ENCODE measurements around the gene TMEM239.
"Not testable (repeated sequence)": the region's sequence is repeated elsewhere in the genome, so short reads cannot be mapped to it uniquely, and the experiment has no call there.

TMEM239 gene

GRCh38 chr20:2820084-2820895 lies 4.1 kb downstream of the TMEM239 start:
- Histone ChIP-seq H3K4me3 (no peak overlapping the region), H3K27me3 (ENCODE audit: low read depth) (no peaks in the 10 kb centered on the region), H3K9me3 (no peaks in the 10 kb centered on the region), H3K4me1 (no peaks in the 10 kb centered on the region), H3K36me3 (replicated peaks) (no peaks in the 10 kb centered on the region)
- in situ Hi-C loops (cut with MboI; ENCODE audit: low sequenced_read_pairs) = no loop called here
- DNase-seq (ENCODE audit: low spot score in 2 of 2) = no peak

- in situ Hi-C loops (cut with MboI; ENCODE audit: low sequenced_read_pairs) = no loop called here
- Histone ChIP-seq H3K36me3 (replicated peaks) (no peaks in the 10 kb centered on the region), H3K4me3 (no peak overlapping the region)
Measured at GRCh38 chr20:2820896-2821869, 5.0 kb downstream of the TMEM239 start.

GRCh38 chr20:2822073-2822472 lies 5.9 kb downstream of the TMEM239 start:
- no peak overlapping the region for H3K4me3 ChIP-seq

More at GRCh38 chr20:2820896-2821869, 5.0 kb downstream of the TMEM239 start:
- H3K27me3 ChIP-seq (ENCODE audit: low read depth) = no peaks in the 10 kb centered on the region
- H3K9me3 ChIP-seq = no peaks in the 10 kb centered on the region
- no peak for DNase-seq (ENCODE audit: low spot score in 2 of 2)
- H3K4me1 ChIP-seq = no peaks in the 10 kb centered on the region

GRCh38 chr20:2825761-2826160 lies 9.6 kb downstream of the TMEM239 start:
- Histone ChIP-seq H3K27me3 (ENCODE audit: low read depth) (0 out of 2 replicates have a peak, but pooled peaks cover 6% of the 10 kb centered on the region), H3K36me3 (replicated peaks) (no peaks in the 10 kb centered on the region), H3K9me3 (no peaks in the 10 kb centered on the region), H3K4me1 (peaks cover 3% of the 10 kb centered on the region; the same call in 1 of the 2 replicates), H3K4me3 (no peak overlapping the region)
- in situ Hi-C loops (cut with MboI; ENCODE audit: low sequenced_read_pairs) = no loop called here
- DNase-seq (ENCODE audit: low spot score in 2 of 2) = no peak

More at GRCh38 chr20:2822073-2822472, 5.9 kb downstream of the TMEM239 start:
- H3K36me3 ChIP-seq (replicated peaks) = no peaks in the 10 kb centered on the region
- in situ Hi-C loops (cut with MboI; ENCODE audit: low sequenced_read_pairs) = no loop called here
- no peaks in the 10 kb centered on the region for H3K4me1 ChIP-seq
- no peaks in the 10 kb centered on the region for H3K9me3 ChIP-seq
- H3K27me3 ChIP-seq (ENCODE audit: low read depth) = no peaks in the 10 kb centered on the region
- DNase-seq (ENCODE audit: low spot score in 2 of 2) = no peak

GRCh38 chr20:2826655-2827054 lies 10.5 kb downstream of the TMEM239 start:
- H3K9me3 ChIP-seq = no peaks in the 10 kb centered on the region
- H3K4me1 ChIP-seq = peaks cover 3% of the 10 kb centered on the region; the same call in 1 of the 2 replicates
- no peaks in the 10 kb centered on the region for H3K36me3 ChIP-seq (replicated peaks)
- DNase-seq (ENCODE audit: low spot score in 2 of 2) = no peak
- H3K27me3 ChIP-seq (ENCODE audit: low read depth) = 0 out of 2 replicates have a peak, but pooled peaks cover 6% of the 10 kb centered on the region
- H3K4me3 ChIP-seq = no peak overlapping the region
- in situ Hi-C loops (cut with MboI; ENCODE audit: low sequenced_read_pairs) = no loop called here

- no peaks in the 10 kb centered on the region for H3K36me3 ChIP-seq (replicated peaks)
- peaks cover 6% of the 10 kb centered on the region; the same call in 1 of the 2 replicates for H3K4me1 ChIP-seq
- DNase-seq (ENCODE audit: low spot score in 2 of 2) = no peak
- H3K4me3 ChIP-seq = no peak overlapping the region
- no peaks in the 10 kb centered on the region for H3K9me3 ChIP-seq
- in situ Hi-C loops (cut with MboI; ENCODE audit: low sequenced_read_pairs) = no loop called here
- 0 out of 2 replicates have a peak, but pooled peaks cover 6% of the 10 kb centered on the region for H3K27me3 ChIP-seq (ENCODE audit: low read depth)
Measured at GRCh38 chr20:2829376-2829775, 13.2 kb downstream of the TMEM239 start.

- in situ Hi-C loops (cut with MboI; ENCODE audit: low sequenced_read_pairs); H3K27me3 ChIP-seq (ENCODE audit: low read depth); H3K9me3 ChIP-seq; H3K36me3 ChIP-seq (replicated peaks); H3K4me3 ChIP-seq; H3K4me1 ChIP-seq; DNase-seq (ENCODE audit: low spot score in 2 of 2): not testable (repeated sequence)
Measured at GRCh38 chr20:2831206-2831605, 15.0 kb downstream of the TMEM239 start.

GRCh38 chr20:2833761-2834160 lies 17.6 kb downstream of the TMEM239 start:
- H3K36me3 ChIP-seq (replicated peaks) = no peaks in the 10 kb centered on the region; the same call in 1 of the 2 replicates
- in situ Hi-C loops (cut with MboI; ENCODE audit: low sequenced_read_pairs) = no loop called here
- H3K4me1 ChIP-seq = peaks cover 6% of the 10 kb centered on the region; the same call in 1 of the 2 replicates
- 0 out of 2 replicates have a peak, but pooled peaks cover 2% of the 10 kb centered on the region for H3K27me3 ChIP-seq (ENCODE audit: low read depth)
- H3K4me3 ChIP-seq = no peak overlapping the region
- H3K9me3 ChIP-seq = no peaks in the 10 kb centered on the region
- DNase-seq (ENCODE audit: low spot score in 2 of 2) = no peak

- DNase-seq (ENCODE audit: low spot score in 2 of 2) = no peak
- H3K27me3 ChIP-seq (ENCODE audit: low read depth) = no peaks in the 10 kb centered on the region
Measured at GRCh38 chr20:2834401-2835110, 18.4 kb downstream of the TMEM239 start.

GRCh38 chr20:2835331-2835796 lies 19.2 kb downstream of the TMEM239 start:
- H3K27me3 ChIP-seq (ENCODE audit: low read depth) = no peaks in the 10 kb centered on the region
- in situ Hi-C loops (cut with MboI; ENCODE audit: low sequenced_read_pairs) = no loop called here
- no peak overlapping the region for H3K4me3 ChIP-seq
- H3K36me3 ChIP-seq (replicated peaks) = peaks cover 5% of the 10 kb centered on the region; the same call in 1 of the 2 replicates
- DNase-seq (ENCODE audit: low spot score in 2 of 2) = no peak
- H3K4me1 ChIP-seq = peaks cover 6% of the 10 kb centered on the region
- H3K9me3 ChIP-seq = no peaks in the 10 kb centered on the region

More at GRCh38 chr20:2834401-2835110, 18.4 kb downstream of the TMEM239 start:
- Histone ChIP-seq H3K36me3 (replicated peaks) (peaks cover 4% of the 10 kb centered on the region; the same call in 1 of the 2 replicates), H3K9me3 (no peaks in the 10 kb centered on the region), H3K4me1 (peaks cover 3% of the 10 kb centered on the region), H3K4me3 (no peak overlapping the region)
- in situ Hi-C loops (cut with MboI; ENCODE audit: low sequenced_read_pairs) = no loop called here

- H3K36me3 ChIP-seq (replicated peaks) = peaks cover 5% of the 10 kb centered on the region; the same call in 1 of the 2 replicates
- H3K27me3 ChIP-seq (ENCODE audit: low read depth) = no peaks in the 10 kb centered on the region
- H3K4me3 ChIP-seq = no peak overlapping the region
- H3K4me1 ChIP-seq = peaks cover 6% of the 10 kb centered on the region
- no peak for DNase-seq (ENCODE audit: low spot score in 2 of 2)
- no peaks in the 10 kb centered on the region for H3K9me3 ChIP-seq
- in situ Hi-C loops (cut with MboI; ENCODE audit: low sequenced_read_pairs) = no loop called here
Measured at GRCh38 chr20:2836035-2836434, 19.9 kb downstream of the TMEM239 start.

GRCh38 chr20:2837221-2837960 lies 21.2 kb downstream of the TMEM239 start:
- peaks cover 4% of the 10 kb centered on the region for H3K4me1 ChIP-seq
- H3K27me3 ChIP-seq (ENCODE audit: low read depth) = no peaks in the 10 kb centered on the region
- in situ Hi-C loops (cut with MboI; ENCODE audit: low sequenced_read_pairs) = no loop called here
- H3K9me3 ChIP-seq = no peaks in the 10 kb centered on the region
- H3K36me3 ChIP-seq (replicated peaks) = peaks cover 5% of the 10 kb centered on the region; the same call in 1 of the 2 replicates
- H3K4me3 ChIP-seq = no peak overlapping the region
- DNase-seq (ENCODE audit: low spot score in 2 of 2) = no peak

Data from HAP-1 (cell line).